ENCODE measurements around the gene ISOC1. TPM values are rescaled to one million over a fixed set of nuclear protein-coding genes. Genes with fewer than 3 reads are reported as not detected.

Gene ISOC1
- total and polyA plus RNA-seq, 12 donors: 30.4 to 102 (median 78.9) TPM

GRCh38 chr5:129120158-129120581 is 25.6 kb downstream of the ISOC1 start:
- intact Hi-C loops (cut with DNase I): loop anchor here in 4 of 10 donors (10.0 kb wide), 1 partner anchor 215 kb away; no protein-coding TSS in a partner anchor
- no peak for TF ChIP-seq CTCF (IDR thresholded peaks at IDR 0.05)
- Histone ChIP-seq H3K4me3 (no peak overlapping the region), H3K27ac (no peak overlapping the region), H3K9me3 (no peaks in the 10 kb centered on the region), H3K4me1 (peaks cover 0 to 4% (median 0%) of the 10 kb centered on the region in 9 donors), H3K36me3 (peaks cover 0 to 14% (median 7%) of the 10 kb centered on the region in 9 donors), H3K27me3 (no peaks in the 10 kb centered on the region)
- ATAC-seq (no peak), DNase-seq (no peak)
- 89 to 91% methylated on average over 3 of the region's 3 CpGs for WGBS, 2 donors

GRCh38 chr5:129122560-129122959 is 28.0 kb downstream of the ISOC1 start:
- Histone ChIP-seq H3K27me3 (no peaks in the 10 kb centered on the region), H3K4me1 (peaks cover 0 to 14% (median 3%) of the 10 kb centered on the region in 9 donors), H3K4me3 (no peak overlapping the region), H3K9me3 (no peaks in the 10 kb centered on the region), H3K36me3 (peaks cover 0 to 5% (median 0%) of the 10 kb centered on the region in 9 donors), H3K27ac (no peak overlapping the region)
- intact Hi-C loops (cut with DNase I): loop anchor here in 4 of 10 donors (10.0 kb wide), 1 partner anchor 218 kb away; no protein-coding TSS in a partner anchor
- ATAC-seq (no peak), DNase-seq (no peak)
- no peak for TF ChIP-seq CTCF (IDR thresholded peaks at IDR 0.05)

GRCh38 chr5:129124608-129125007 is 30.1 kb downstream of the ISOC1 start:
- DNase-seq (no peak), ATAC-seq (no peak)
- intact Hi-C loops (cut with DNase I): loop anchor here in 4 of 10 donors (10.0 kb wide), 1 partner anchor 220 kb away; no protein-coding TSS in a partner anchor
- Histone ChIP-seq H3K4me1 (peaks cover 0 to 14% (median 3%) of the 10 kb centered on the region in 9 donors), H3K36me3 (no peaks in the 10 kb centered on the region), H3K4me3 (no peak overlapping the region), H3K27ac (no peak overlapping the region), H3K27me3 (no peaks in the 10 kb centered on the region), H3K9me3 (no peaks in the 10 kb centered on the region)
- WGBS, 2 donors: 89 to 93% methylated on average over 1 of the region's 1 CpG
- TF ChIP-seq CTCF (IDR thresholded peaks at IDR 0.05): no peak

GRCh38 chr5:129125819-129126218 is 31.3 kb downstream of the ISOC1 start:
- TF ChIP-seq CTCF (IDR thresholded peaks at IDR 0.05): peak in 3 of 9 donors; percentile 7 to 19 (median 17)
- WGBS, 2 donors: 43 to 67% methylated on average over 2 of the region's 2 CpGs
- peaks cover 0 to 14% (median 3%) of the 10 kb centered on the region in 9 donors for H3K4me1 ChIP-seq
- intact Hi-C loops (cut with DNase I): loop anchor here in 4 of 10 donors (10.0 kb wide), 1 partner anchor 221 kb away; no protein-coding TSS in a partner anchor
- no peaks in the 10 kb centered on the region for H3K36me3 ChIP-seq
- no peaks in the 10 kb centered on the region for H3K27me3 ChIP-seq
- DNase-seq (no peak), ATAC-seq (no peak)
- H3K9me3 ChIP-seq: no peaks in the 10 kb centered on the region
- no peak overlapping the region for H3K4me3 ChIP-seq
- H3K27ac ChIP-seq: peak overlapping the region in 4 of 10 donors; percentile 2 to 61 (median 16)
